Activated naive CD8-positive, alpha-beta T cell treated with anti-CD3 and anti-CD28 coated beads, Interleukin-2, amount 50 U/mL, for 16 hours (primary cell): Measurements from ENCODE around the gene DPF3.

ENCODE experiments used
- DNase-seq: peaks from one replicate; pipeline ENCODE4 v3.0.0-alpha.2; 2020; ENCODE audit warnings: low read depth, low spot score

DPF3 gene

GRCh38 chr14:72893636-72894322 is at the start of gene DPF3:
TSS of gene DPF3 (minus strand) at chr14:72894101. CDS start at chr14:72894088, 13 bp downstream.
- DNase-seq = peak; percentile 88

- no peak for DNase-seq
Measured at GRCh38 chr14:72942934-72943333, 49.0 kb upstream of the DPF3 start.

DNA sequence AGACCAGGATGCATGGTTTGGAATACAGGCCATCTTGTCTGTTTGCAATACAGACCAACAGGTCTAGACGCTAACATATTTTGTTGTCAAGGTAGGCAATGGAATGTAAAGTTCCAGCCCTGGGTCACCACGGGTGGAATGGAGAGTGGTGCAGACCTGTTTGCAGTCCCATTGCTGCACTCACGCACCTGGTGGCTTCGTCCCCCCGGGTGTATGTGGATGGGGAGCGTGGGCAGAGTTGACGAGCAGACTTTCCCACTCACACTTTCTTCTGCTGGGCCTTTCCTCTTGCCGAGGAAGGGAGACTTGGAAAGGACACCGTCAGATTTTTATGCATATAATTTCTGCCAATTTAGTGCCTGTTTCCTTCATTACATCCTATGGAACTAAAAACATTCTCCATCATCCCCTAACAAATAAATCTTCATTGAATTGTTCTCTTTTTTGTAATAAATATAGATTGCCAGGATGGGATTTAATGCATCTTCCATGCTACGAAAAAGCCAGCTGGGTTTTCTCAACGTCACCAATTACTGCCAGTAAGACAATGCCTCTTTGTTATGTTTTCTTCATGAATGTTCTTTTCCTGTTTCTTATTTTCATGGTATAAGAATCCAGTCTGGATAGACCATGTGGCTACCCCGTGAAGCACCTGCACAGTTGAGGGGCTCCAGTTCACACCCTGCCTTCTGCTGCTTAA is 47.5 kb upstream of the DPF3 start:
- DNase-seq = no peak

DNA sequence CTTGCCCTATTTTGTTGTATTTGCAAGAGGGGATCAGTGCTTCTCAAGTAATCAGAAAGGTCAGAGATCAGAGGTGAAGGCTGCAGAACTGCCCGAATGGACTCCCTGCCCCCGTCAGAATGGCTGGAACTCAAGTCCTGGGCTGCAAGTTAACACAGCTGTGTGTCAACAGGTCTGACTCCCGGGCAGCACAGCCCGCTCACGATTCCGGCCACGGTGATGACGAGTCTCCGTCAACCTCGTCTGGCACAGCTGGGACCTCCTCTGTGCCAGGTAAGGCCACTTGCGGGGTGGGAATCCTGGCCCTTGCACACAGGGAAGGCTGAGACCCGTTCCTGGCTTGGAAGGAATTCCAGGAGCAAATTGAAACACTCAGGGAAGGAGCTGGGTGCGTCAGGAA is 45.7 kb upstream of the DPF3 start:
- DNase-seq = no peak

DNA sequence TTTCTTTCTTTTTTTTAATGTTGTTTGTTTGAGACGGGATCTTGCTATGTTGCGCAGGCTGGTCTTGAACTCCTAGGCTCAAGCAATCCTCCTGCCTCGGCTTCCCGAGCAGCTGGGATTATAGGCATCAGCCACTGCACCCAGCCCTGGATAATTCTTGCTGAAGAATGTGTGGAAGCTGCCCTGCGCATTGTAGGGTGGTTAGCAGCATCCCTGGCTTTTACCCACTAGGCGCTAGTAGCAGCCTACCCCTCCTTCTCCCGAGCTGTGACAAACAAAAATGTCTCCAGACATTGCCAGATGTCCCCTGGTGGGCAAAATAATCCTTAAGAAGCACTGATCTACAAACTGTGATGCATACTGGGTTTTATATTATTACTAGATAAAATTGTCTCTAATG is 39.0 kb upstream of the DPF3 start:
- no peak for DNase-seq

- DNase-seq = no peak
Measured at GRCh38 chr14:72929316-72930080, 35.6 kb upstream of the DPF3 start.

DNA sequence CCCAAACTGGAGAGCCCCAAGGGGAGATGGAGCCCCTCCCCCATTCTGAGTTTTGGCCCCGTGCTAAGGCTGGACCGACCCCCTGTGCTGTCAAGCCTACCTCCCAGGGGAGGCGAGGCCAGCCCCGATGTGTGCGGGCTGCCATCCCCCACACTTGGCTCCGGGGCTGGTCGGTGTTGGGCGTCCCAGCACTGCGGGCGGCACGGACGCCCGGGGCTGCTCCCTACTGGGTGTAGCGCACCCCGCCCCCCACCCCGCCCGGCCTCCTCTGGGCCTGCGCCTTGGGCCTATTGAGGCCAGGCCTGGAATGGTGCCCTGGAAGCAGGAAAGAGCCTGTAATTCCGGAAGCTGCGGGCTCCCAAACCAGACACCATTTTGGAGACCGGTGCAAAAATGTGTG is 35.0 kb upstream of the DPF3 start:
- no peak for DNase-seq

GRCh38 chr14:72926292-72927028 is 32.6 kb upstream of the DPF3 start, which contains the start of gene DCAF4:
TSS of gene DCAF4 (plus strand) at chr14:72926464. CDS start at chr14:72937979, 11,515 bp downstream.
- peak; percentile 92 for DNase-seq

- DNase-seq = no peak
Measured at GRCh38 chr14:72925815-72926291, 32.0 kb upstream of the DPF3 start.

GRCh38 chr14:72925171-72925759 is 31.4 kb upstream of the DPF3 start:
- no peak for DNase-seq

- no peak for DNase-seq
Measured at GRCh38 chr14:72924337-72924736, 30.4 kb upstream of the DPF3 start.

DNA sequence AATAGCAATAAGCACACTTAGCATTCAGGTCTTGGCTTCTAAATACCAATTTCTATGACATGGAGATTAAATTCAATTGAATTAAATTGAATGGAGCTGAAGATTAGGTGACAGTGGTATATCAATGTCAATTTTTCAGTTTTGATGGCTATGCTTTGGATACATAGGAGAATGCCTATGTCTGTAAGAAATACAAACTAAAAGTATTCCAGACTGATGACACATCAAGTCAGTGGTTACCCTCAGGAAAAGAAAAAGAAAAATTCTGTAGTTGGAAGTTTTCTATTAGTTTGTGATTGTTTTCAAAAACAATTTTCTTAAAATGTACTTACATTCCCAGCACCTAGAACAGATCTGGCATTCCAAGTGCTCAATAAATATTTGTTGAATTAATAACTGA is 27.5 kb upstream of the DPF3 start:
- DNase-seq = no peak

GRCh38 chr14:72920008-72920407 is 26.1 kb upstream of the DPF3 start:
- DNase-seq = no peak

DNA sequence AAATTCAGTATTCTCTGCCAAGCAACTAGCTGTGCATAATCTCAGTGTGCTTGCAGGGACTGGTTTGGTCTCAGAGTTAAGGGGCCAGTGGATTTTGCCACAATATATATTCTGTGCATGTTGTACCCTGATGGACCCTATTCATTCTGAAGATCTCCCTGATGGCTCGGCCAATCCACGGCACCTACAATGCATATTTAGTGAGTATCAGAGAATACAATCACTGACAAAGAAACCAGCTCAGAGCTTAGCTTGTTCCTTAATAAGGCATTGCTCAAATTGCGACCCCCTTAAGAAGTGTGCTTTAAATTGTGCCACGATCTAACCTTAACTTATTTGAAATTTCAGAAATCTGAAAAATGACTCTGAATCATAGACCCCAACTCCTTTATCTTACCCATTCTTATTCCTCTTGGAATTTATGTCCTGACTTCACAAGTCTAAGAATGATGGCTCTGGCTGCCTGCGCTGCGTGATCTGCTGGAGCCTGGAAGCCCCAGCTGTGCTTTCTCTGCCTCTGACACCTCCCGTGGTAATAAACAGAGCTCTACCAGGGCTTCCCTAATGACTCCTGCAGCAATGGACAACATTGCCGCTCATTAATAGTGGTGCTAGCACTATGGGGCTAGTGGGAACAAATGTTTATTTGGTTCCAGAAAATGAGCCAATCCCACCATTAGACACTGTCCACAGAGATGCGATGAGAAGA is 23.3 kb upstream of the DPF3 start:
- DNase-seq = no peak

DNA sequence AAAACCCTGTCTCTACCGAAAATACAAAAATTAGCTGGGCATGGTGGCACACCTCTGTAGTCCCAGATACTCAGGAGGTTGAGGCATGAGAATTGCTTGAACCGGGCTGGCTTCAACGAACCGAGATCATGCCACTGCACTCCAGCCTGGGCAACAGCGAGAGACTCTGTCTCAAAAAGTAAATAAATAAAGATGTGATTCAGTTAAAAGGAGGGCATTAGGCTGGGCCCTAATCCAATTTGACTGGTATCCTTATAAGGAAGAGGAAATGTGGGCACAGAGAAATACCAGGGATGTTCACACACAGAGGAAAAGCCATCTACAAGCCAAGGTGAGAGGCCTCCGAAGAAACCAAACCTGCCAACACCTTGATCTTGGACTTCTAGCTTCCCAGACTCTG is 22.3 kb upstream of the DPF3 start:
- no peak for DNase-seq

GRCh38 chr14:72913809-72914208 is 19.9 kb upstream of the DPF3 start:
- no peak for DNase-seq

DNA sequence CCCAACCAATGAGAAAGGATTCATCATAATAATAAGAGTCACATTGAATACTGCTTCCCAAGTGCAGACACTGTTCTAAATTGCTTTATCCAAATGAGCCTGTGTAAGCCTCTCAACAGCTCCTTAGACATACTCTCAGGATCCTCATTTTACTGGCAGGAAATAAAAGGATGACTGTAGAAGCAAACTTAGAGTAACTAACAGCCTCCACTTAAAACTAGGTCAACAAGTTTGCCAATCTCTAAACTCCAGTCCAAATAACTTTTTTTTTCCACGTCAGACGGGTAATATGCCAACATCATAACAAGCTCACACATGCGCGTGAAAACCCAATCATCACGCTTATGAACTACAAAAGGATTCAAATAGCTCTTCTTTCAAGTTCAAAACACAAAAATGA is 15.3 kb upstream of the DPF3 start:
- no peak for DNase-seq

- no peak for DNase-seq
Measured at GRCh38 chr14:72907886-72908285, 14.0 kb upstream of the DPF3 start.

DNA sequence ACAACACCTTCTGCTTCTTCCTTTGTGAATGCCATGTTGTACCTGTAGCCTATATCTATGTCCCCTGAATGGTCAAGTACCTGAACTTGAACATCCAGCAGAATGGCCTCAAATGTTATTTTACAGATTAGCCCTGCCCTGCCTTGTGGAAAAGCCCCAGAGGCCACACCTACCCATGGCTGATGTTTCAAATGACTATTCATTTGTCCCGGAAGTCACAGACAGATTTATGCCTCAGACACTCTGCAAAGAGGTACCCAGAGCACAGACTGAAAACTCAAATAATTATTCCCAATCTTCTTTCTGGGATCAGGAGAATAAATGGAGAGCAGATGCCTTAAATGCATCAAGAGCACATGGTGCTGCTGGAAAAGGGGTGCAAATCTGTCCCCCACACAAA is 13.0 kb upstream of the DPF3 start:
- no peak for DNase-seq

DNA sequence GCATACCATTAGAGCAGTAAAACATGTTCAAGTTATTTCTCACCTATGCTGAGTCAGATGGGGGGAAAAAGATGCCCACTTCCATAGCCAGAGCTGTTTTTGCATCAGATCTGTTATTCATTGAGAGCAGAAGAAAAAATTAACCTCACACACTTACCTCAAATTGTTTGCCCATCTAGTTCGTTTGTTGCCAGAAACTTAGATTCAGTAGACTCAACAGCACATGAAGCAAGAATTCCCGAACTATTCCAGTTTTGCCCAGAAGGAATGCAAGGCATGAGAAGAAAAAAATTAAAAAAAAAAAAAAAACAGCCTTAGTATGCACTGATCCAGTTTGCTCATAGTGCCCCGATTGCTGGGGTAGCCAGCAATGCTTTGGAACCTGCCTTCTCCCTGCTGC is 12.4 kb upstream of the DPF3 start:
- no peak for DNase-seq
